ENCODE results near the gene BORCS5.

DNA sequence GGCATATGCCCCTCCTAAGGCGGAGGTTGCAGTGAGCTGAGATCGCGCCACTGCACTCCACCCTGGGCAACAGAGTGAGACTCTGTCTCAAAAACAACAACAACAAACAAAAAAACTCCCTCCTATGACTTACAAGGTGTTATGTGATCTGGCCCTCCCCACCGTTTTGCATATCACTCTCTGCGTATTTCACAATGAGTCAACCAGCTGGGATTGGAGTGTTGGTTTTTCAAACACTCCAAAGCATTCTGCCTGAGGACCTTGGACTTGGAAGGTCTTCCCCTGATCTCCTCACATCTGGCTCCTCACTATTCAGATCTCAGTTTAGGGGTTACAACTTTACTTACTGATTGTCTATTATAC, 20.8 kb upstream of the BORCS5 start:
- TF ChIP-seq, protein P1, sequence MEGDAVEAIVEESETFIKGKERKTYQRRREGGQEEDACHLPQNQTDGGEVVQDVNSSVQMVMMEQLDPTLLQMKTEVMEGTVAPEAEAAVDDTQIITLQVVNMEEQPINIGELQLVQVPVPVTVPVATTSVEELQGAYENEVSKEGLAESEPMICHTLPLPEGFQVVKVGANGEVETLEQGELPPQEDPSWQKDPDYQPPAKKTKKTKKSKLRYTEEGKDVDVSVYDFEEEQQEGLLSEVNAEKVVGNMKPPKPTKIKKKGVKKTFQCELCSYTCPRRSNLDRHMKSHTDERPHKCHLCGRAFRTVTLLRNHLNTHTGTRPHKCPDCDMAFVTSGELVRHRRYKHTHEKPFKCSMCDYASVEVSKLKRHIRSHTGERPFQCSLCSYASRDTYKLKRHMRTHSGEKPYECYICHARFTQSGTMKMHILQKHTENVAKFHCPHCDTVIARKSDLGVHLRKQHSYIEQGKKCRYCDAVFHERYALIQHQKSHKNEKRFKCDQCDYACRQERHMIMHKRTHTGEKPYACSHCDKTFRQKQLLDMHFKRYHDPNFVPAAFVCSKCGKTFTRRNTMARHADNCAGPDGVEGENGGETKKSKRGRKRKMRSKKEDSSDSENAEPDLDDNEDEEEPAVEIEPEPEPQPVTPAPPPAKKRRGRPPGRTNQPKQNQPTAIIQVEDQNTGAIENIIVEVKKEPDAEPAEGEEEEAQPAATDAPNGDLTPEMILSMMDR (IDR thresholded peaks at IDR 0.05), result no peak
- TF ChIP-seq POLR2A (IDR thresholded peaks at IDR 0.05), result no peak

Measured in uterus (tissue), 2 donors.